GM23248 (cell line): ENCODE results near the gene LCN6. TPM values are rescaled to one million over a fixed set of nuclear protein-coding genes. Genes with fewer than 3 reads are reported as not detected.
"Not testable (repeated sequence)": the region's sequence is repeated elsewhere in the genome, so short reads cannot be mapped to it uniquely, and the experiment has no call there.

Experiments
- DNase-seq: peaks from one replicate; pipeline ENCODE4 v3.0.0-alpha.2; 2015
- H2AFZ ChIP-seq: fragments of 200-600 bp; sonication (generic); 2 replicates; pipeline ENCODE4 v1.6.1; 2016; ENCODE audit warnings: antibody characterized with exemption
- H3F3A ChIP-seq: fragments of 200-600 bp; sonication (generic); 2 replicates; pipeline ENCODE4 v1.6.1; 2016; ENCODE audit warnings: mild to moderate bottlenecking, antibody characterized with exemption, mixed run types; ENCODE audit not compliant: insufficient read depth
- H3K27ac ChIP-seq: fragments of 200-600 bp; sonication (generic); 2 replicates; pipeline ENCODE4 v1.5.1; 2016; ENCODE audit warnings: mild to moderate bottlenecking
- H3K27me3 ChIP-seq: fragments of 200-600 bp; sonication (generic); replicated peaks from 2 replicates; pipeline ENCODE4 v1.6.1; 2016; ENCODE audit warnings: mild to moderate bottlenecking; ENCODE audit not compliant: insufficient read depth
- H3K36me3 ChIP-seq: fragments of 200-600 bp; sonication (generic); 2 replicates; pipeline ENCODE4 v1.6.1; 2016; ENCODE audit warnings: low read depth, mild to moderate bottlenecking
- H3K4me1 ChIP-seq: fragments of 200-600 bp; sonication (generic); 2 replicates; pipeline ENCODE4 v1.6.1; 2016; ENCODE audit warnings: mild to moderate bottlenecking; ENCODE audit not compliant: insufficient read depth
- H3K4me2 ChIP-seq: fragments of 200-600 bp; sonication (generic); one replicate; pipeline ENCODE4 v1.6.1; 2016; ENCODE audit warnings: mild to moderate bottlenecking; ENCODE audit not compliant: unreplicated experiment
- H3K4me3 ChIP-seq: fragments of 200-600 bp; sonication (generic); 2 replicates; pipeline ENCODE4 v1.5.1; 2016; ENCODE audit warnings: mild to moderate bottlenecking
- H3K79me2 ChIP-seq: fragments of 200-600 bp; sonication (generic); 2 replicates; pipeline ENCODE4 v1.6.1; 2016; ENCODE audit warnings: mild to moderate bottlenecking; ENCODE audit not compliant: insufficient read depth
- H3K9ac ChIP-seq: fragments of 200-600 bp; sonication (generic); 2 replicates; pipeline ENCODE4 v1.6.1; 2016; ENCODE audit warnings: mild to moderate bottlenecking
- H3K9me2 ChIP-seq: fragments of 200-600 bp; sonication (generic); 2 replicates; pipeline ENCODE4 v1.6.1; 2016; ENCODE audit warnings: mixed run types, mild to moderate bottlenecking, moderate library complexity; ENCODE audit not compliant: insufficient read depth
- H3K9me3 ChIP-seq: fragments of 200-600 bp; sonication (generic); one replicate; pipeline ENCODE4 v1.6.1; 2017; ENCODE audit warnings: low read depth
- H4K20me1 ChIP-seq: fragments of 200-600 bp; sonication (generic); 2 replicates; pipeline ENCODE4 v1.6.0; 2016; ENCODE audit not compliant: insufficient read depth
- EZH2 ChIP-seq: fragments of 200-600 bp; sonication (generic); IDR thresholded peaks from 2 replicates; pipeline ENCODE4 v1.6.1; 2018; ENCODE audit warnings: antibody characterized with exemption, mild to moderate bottlenecking; ENCODE audit not compliant: insufficient read depth, poor library complexity, severe bottlenecking
- EZH2phosphoT487 ChIP-seq: fragments of 200-600 bp; sonication (generic); IDR thresholded peaks from 2 replicates; pipeline ENCODE4 v1.6.1; 2018; ENCODE audit warnings: antibody characterized with exemption, moderate library complexity, mild to moderate bottlenecking, low read depth; ENCODE audit not compliant: insufficient read depth
- WGBS, 2 experiments: methylation state at CpG; one replicate each; pipeline ENCODE4 v1.1.6; 2015 to 2017; ENCODE audit warnings: low lambda C conversion rate in 2 of 2, low coverage in 1 of 2; ENCODE audit errors: missing lambda C conversion rate in 2 of 2; 5-methylcytosine and 5-hydroxymethylcytosine counted together
- in situ Hi-C: fragments of 300-500 bp; cut with MboI; formaldehyde crosslinking; loops from 2 replicates; pipeline ENCODE4 v1.15.0; 2020
- polyA plus RNA-seq: library from polyadenylated mRNA; unstranded; fragments of >200 nt; fragmentation: Nextera tagmentation; extraction: Ambion mirVana; gene quantifications from 2 replicates; pipeline ENCODE4 v1.2.1, GENCODE V29; 2016
- total RNA-seq: library from RNA; depleted of rRNA; stranded (reverse); fragments of >200 nt; shearing (Covaris generic); gene quantifications from 2 replicates; pipeline ENCODE4 v1.2.3, GENCODE V29; 2014

LCN6 gene
- total and polyA plus RNA-seq, 2 experiments from 2014 or later, result not detected

DNA sequence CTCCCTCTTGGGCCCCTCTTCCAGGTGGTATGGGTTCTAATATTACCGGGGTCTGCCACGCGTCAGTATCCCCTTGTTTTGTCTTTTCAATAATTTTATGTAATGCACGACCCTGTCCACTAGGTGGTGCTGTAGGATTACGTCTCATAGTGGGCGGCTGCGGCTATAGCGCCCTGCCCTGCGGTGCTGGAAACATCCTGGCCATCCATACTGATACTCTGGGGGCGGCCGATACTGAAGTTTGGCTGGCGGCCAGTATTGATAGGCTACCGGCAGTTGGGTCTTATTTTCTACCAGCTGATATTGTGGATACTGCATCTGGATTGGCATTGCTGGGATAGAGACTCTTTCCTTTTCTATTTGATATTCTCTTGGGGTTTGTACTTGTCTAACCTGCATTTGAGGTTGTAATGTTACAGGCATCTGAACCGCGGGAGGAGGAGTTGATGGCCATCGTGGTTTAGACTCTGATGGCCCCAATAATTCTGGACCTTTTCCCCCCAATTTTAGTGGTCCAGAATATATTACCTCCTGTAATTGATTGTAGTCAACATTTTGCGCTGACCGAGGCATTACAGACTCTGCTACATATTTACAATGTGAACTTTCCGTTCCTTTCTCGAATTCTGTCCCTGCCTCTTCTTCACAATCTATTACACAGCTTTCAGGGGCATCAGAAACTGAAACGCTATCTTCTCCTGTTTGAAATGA, 39.5 kb upstream of the LCN6 start:
- Histone ChIP-seq H3K9me3 (no peaks in the 10 kb centered on the region), H4K20me1 (no peaks in the 10 kb centered on the region), H3K4me3 (no peak overlapping the region), H3K4me1 (peaks cover 5% of the 10 kb centered on the region), H3K4me2 (peak overlapping the region; percentile 37), H3K27me3 (no peaks in the 10 kb centered on the region), H3F3A (peaks cover 4% of the 10 kb centered on the region; the same call in 1 of the 2 replicates), H3K9ac (0 out of 2 replicates have a peak overlapping the region, but pooled peaks have one; percentile 35), H2AFZ (no peak overlapping the region; the same call in 1 of the 2 replicates), H3K79me2 (0 out of 2 replicates have a peak, but pooled peaks cover 5% of the 10 kb centered on the region), H3K9me2 (no peaks in the 10 kb centered on the region), H3K36me3 (no peaks in the 10 kb centered on the region), H3K27ac (no peak overlapping the region)
- peak; percentile 72 for DNase-seq
- in situ Hi-C loops, result no loop called here
- TF ChIP-seq EZH2 (no peak), EZH2phosphoT487 (no peak)
- 16 to 19% methylated on average over 21 of the region's 21 CpGs for WGBS, 2 experiments

DNA sequence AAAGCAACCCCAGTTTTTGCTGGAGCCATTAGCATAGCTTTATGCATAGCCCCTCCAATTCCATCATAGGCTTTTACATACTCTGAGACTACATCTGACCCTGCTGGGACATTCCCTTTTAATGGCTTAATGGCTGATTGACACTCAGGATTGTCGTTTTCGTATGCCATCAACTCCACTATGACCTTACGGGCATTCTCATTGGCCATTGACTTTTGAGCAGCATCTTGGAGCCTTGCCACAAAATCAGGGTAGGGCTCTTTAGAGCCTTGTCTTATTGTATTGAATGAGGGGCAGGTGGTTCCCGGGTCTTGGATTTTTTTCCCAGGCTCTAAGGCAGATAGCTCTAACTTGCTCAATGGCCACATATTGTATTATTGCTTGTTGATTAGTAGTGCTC, 38.7 kb upstream of the LCN6 start:
- H3K4me1 ChIP-seq, H4K20me1 ChIP-seq, H3K36me3 ChIP-seq, H3K27me3 ChIP-seq, H3K4me3 ChIP-seq, H3K79me2 ChIP-seq, H3K27ac ChIP-seq, H3K9ac ChIP-seq, H3F3A ChIP-seq, H3K4me2 ChIP-seq, H3K9me3 ChIP-seq, in situ Hi-C loops, DNase-seq, H3K9me2 ChIP-seq, H2AFZ ChIP-seq: not testable (repeated sequence)
- 17 to 19% methylated on average over 4 of the region's 4 CpGs for WGBS, 2 experiments

DNA sequence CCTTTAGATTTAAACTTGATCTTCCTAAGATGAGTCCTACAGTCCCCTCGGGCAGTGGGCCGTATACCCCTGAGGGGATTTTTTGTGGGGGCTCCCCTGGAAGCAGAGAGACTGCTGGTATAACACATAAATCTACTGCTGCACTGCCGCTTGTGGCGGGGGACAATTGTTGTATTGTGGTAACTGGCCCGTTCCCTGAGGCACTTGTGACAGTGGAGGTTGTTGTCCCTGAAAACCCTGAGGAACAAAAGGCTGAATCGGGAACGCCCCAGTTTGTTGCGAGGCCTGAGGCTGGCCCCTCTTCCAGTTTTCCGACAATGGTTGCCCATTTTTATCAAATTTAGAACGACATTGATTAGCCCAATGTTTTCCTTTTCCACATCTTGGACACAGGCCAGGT, 38.1 kb upstream of the LCN6 start:
- H3F3A ChIP-seq, result peaks cover 4% of the 10 kb centered on the region; the same call in 1 of the 2 replicates
- no peak overlapping the region for H3K9ac ChIP-seq
- no peak for DNase-seq
- H3K4me1 ChIP-seq, result peaks cover 5% of the 10 kb centered on the region
- H3K9me2 ChIP-seq, result no peaks in the 10 kb centered on the region
- H3K79me2 ChIP-seq, result no peaks in the 10 kb centered on the region
- H3K4me2 ChIP-seq, result no peak overlapping the region
- TF ChIP-seq EZH2phosphoT487 (no peak), EZH2 (no peak)
- in situ Hi-C loops, result no loop called here
- no peaks in the 10 kb centered on the region for H3K36me3 ChIP-seq
- no peak overlapping the region for H3K27ac ChIP-seq
- H3K9me3 ChIP-seq, result no peaks in the 10 kb centered on the region
- no peak overlapping the region for H3K4me3 ChIP-seq
- WGBS, 2 experiments, result 55 to 65% methylated on average over 10 of the region's 10 CpGs
- no peaks in the 10 kb centered on the region for H4K20me1 ChIP-seq
- no peak overlapping the region for H2AFZ ChIP-seq
- H3K27me3 ChIP-seq, result no peaks in the 10 kb centered on the region

DNA sequence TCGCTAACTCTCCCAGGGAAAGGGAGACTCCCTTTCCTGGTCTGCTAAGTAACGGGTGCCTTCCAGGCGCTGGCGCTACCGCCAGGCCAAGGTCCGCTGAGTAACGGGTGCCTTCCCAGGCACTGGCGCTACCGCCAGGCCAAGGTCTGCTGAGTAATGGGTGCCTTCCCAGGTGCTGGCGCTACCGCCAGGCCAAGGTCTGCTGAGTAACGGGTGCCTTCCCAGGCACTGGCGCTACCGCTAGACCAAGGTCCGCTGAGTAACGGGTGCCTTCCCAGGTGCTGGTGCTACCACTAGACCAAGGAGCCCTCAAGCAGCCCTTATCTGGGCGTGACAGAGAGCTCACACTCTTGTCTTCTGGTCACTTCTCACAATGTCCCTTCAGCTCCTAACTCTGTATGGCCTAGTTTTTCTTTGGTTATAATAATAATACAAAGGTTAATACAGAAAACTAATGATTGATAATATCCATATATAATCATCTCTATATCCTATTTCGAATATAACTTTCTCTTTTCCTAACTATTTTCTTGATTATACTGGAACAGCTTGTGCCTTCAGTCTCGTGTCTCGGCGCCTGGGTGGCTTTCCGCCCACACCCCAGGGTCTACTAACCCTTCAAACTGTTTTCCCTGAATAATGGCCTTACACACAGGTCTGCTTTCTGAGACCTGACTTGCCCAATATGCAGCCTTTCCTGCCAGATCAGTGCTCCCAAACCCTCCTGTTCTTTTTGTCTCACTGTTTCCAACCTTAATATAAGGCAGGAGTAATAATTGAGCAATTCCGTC, 37.4 kb upstream of the LCN6 start:
- DNase-seq, H3K9me3 ChIP-seq, H3K9ac ChIP-seq, in situ Hi-C loops, H3F3A ChIP-seq, H4K20me1 ChIP-seq, H3K4me1 ChIP-seq, H3K4me2 ChIP-seq, H3K27me3 ChIP-seq, H3K4me3 ChIP-seq, H2AFZ ChIP-seq, H3K27ac ChIP-seq, H3K9me2 ChIP-seq, H3K36me3 ChIP-seq, H3K79me2 ChIP-seq: not testable (repeated sequence)
- 66 to 70% methylated on average over 19 to 22 of the region's 23 CpGs for WGBS, 2 experiments
